Natural killer cell (primary cell): Measurements from ENCODE around the gene P2RX7. TPM values are rescaled to one million over a fixed set of nuclear protein-coding genes. Genes with fewer than 3 reads are reported as not detected.
"Not testable (repeated sequence)": the region's sequence is repeated elsewhere in the genome, so short reads cannot be mapped to it uniquely, and the experiment has no call there.

Experiments used
- ATAC-seq, 3 donors: fragments of 150-1000 bp in 2 of 3; fragments of 200-7000 bp in 1 of 3; cut with Tn5 transposase; 1 replicate in 1 of 3; 2 replicates in 2 of 3; pipeline ENCODE4 v1.10.0; 2021; ENCODE audit warnings: mild to moderate bottlenecking in 2 of 3, moderate library complexity in 2 of 3
- DNase-seq, 2 donors: peaks; one replicate each; pipeline versions ENCODE4 v3.0.0 to v3.0.0-alpha.2; 2013 to 2021; ENCODE audit warnings: mixed read lengths in 1 of 2
- H3K27ac ChIP-seq: one replicate; pipeline ENCODE4 v1.5.1; 2013; ENCODE audit warnings: mild to moderate bottlenecking, low read length
- H3K27me3 ChIP-seq: one replicate; pipeline ENCODE4 v1.6.1; 2013; ENCODE audit warnings: low read length; ENCODE audit not compliant: control insufficient read depth, insufficient read depth
- H3K36me3 ChIP-seq: one replicate; pipeline ENCODE4 v1.6.1; 2013; ENCODE audit warnings: low read length; ENCODE audit not compliant: control insufficient read depth, insufficient read depth
- H3K4me1 ChIP-seq: one replicate; pipeline ENCODE4 v1.6.1; 2013; ENCODE audit warnings: low read length; ENCODE audit not compliant: control insufficient read depth, insufficient read depth
- H3K4me3 ChIP-seq: one replicate; pipeline ENCODE4 v1.5.1; 2013; ENCODE audit warnings: low read length
- H3K9me3 ChIP-seq: one replicate; pipeline ENCODE4 v1.6.1; 2013; ENCODE audit warnings: low read length; ENCODE audit not compliant: control insufficient read depth, insufficient read depth
- H3K27ac Mint-ChIP-seq, 2 donors: one replicate each; pipeline ENCODE4 v1.8.0; 2022; ENCODE audit warnings: mild to moderate bottlenecking in 2 of 2, mixed read lengths in 2 of 2, moderate library complexity in 1 of 2
- H3K27me3 Mint-ChIP-seq, 2 donors: one replicate each; pipeline ENCODE4 v1.8.0; 2022; ENCODE audit warnings: low read depth in 2 of 2, mixed read lengths in 2 of 2
- H3K36me3 Mint-ChIP-seq: one replicate; pipeline ENCODE4 v1.8.0; 2022; ENCODE audit warnings: mixed read lengths
- H3K4me1 Mint-ChIP-seq, 2 donors: one replicate each; pipeline ENCODE4 v1.8.0; 2022; ENCODE audit warnings: mixed read lengths in 2 of 2
- H3K4me3 Mint-ChIP-seq: one replicate; pipeline ENCODE4 v1.8.0; 2022; ENCODE audit warnings: mild to moderate bottlenecking, moderate library complexity, mixed read lengths
- H3K9me3 Mint-ChIP-seq, 2 donors: one replicate each; pipeline ENCODE4 v1.8.0; 2022; ENCODE audit warnings: mixed read lengths in 2 of 2
- CTCF ChIP-seq: fragments of 200-600 bp; IDR thresholded peaks from one replicate; pipeline ENCODE4 v1.8.0; 2022; ENCODE audit warnings: antibody characterized with exemption
- WGBS: methylation state at CpG from one replicate; pipeline ENCODE4 v1.1.7; 2013; ENCODE audit warnings: missing lambda C conversion rate; ENCODE audit not compliant: insufficient coverage; 5-methylcytosine and 5-hydroxymethylcytosine counted together
- intact Hi-C: fragments of 100-400 bp; cut with micrococcal nuclease; formaldehyde crosslinking; loops from one replicate; pipeline ENCODE4 v1.14.2; 2022
- total RNA-seq, 4 donors: library from RNA; stranded (reverse); fragments of 120-200 nt in 1 of 4; gene quantifications; one replicate each; pipeline versions ENCODE4 v1.2.3 to v1.2.4, GENCODE V29; 2013 to 2022

Gene P2RX7
- total RNA-seq, 3 donors from 2014 or later (not counting 1 experiment from before 2014, with no cell fraction given): 14.1 to 22.9 (median 16.7) TPM

GRCh38 chr12:121142171-121142950, 9.7 kb downstream of the P2RX7 start:
- Mint-ChIP-seq H3K4me1 (peaks cover 19 to 36% of the 10 kb centered on the region in 2 donors), H3K27ac (no peak overlapping the region), H3K36me3 (no peaks in the 10 kb centered on the region), H3K9me3 (no peaks in the 10 kb centered on the region), H3K27me3 (no peaks in the 10 kb centered on the region), H3K4me3 (no peak overlapping the region)
- 97% methylated on average over 11 of the region's 11 CpGs for WGBS
- Histone ChIP-seq H3K27me3 (no peaks in the 10 kb centered on the region), H3K9me3 (no peaks in the 10 kb centered on the region), H3K27ac (no peak overlapping the region), H3K4me1 (peaks cover 19% of the 10 kb centered on the region), H3K36me3 (no peaks in the 10 kb centered on the region), H3K4me3 (no peak overlapping the region)
- intact Hi-C loops: no loop called here
- DNase-seq: no peak
- no peak for TF ChIP-seq CTCF
- no peak for ATAC-seq

GRCh38 chr12:121144416-121144914, 11.8 kb downstream of the P2RX7 start:
- Histone ChIP-seq H3K4me1 (peaks cover 19% of the 10 kb centered on the region), H3K4me3 (no peak overlapping the region), H3K9me3 (no peaks in the 10 kb centered on the region), H3K27me3 (no peaks in the 10 kb centered on the region), H3K27ac (peak overlapping the region; percentile 44), H3K36me3 (no peaks in the 10 kb centered on the region)
- Mint-ChIP-seq H3K27ac (peak overlapping the region; percentile 7 to 51), H3K4me3 (no peak overlapping the region), H3K4me1 (peaks cover 19 to 31% of the 10 kb centered on the region in 2 donors), H3K36me3 (no peaks in the 10 kb centered on the region), H3K27me3 (no peaks in the 10 kb centered on the region), H3K9me3 (no peaks in the 10 kb centered on the region)
- TF ChIP-seq CTCF: no peak
- intact Hi-C loops: no loop called here
- 79% methylated on average over 3 of the region's 3 CpGs for WGBS
- no peak for DNase-seq
- ATAC-seq: peak in 2 of 3 donors; percentile 28 to 35

- Mint-ChIP-seq H3K4me1 (peaks cover 19 to 27% of the 10 kb centered on the region in 2 donors), H3K36me3 (no peaks in the 10 kb centered on the region), H3K27me3 (no peaks in the 10 kb centered on the region), H3K9me3 (no peaks in the 10 kb centered on the region), H3K27ac (peak overlapping the region in 1 of 2 donors; percentile 51), H3K4me3 (no peak overlapping the region)
- Histone ChIP-seq H3K9me3 (no peaks in the 10 kb centered on the region), H3K4me1 (peaks cover 19% of the 10 kb centered on the region), H3K27ac (peak overlapping the region; percentile 4), H3K36me3 (no peaks in the 10 kb centered on the region), H3K4me3 (no peak overlapping the region), H3K27me3 (no peaks in the 10 kb centered on the region)
- ATAC-seq (peak in 1 of 3 donors; percentile 34), DNase-seq (peak in 1 of 2 donors; percentile 23)
- intact Hi-C loops: no loop called here
- no peak for TF ChIP-seq CTCF
- 61% methylated on average over 7 of the region's 8 CpGs for whole genome bisulfite sequencing
Observed at GRCh38 chr12:121145221-121145620, 12.5 kb downstream of the P2RX7 start.

- H3K4me1 Mint-ChIP-seq: peaks cover 12 to 19% of the 10 kb centered on the region in 2 donors
- intact Hi-C loops, H3K9me3 ChIP-seq, DNase-seq, H3K36me3 Mint-ChIP-seq, H3K27ac ChIP-seq, H3K36me3 ChIP-seq, H3K9me3 Mint-ChIP-seq, H3K4me3 ChIP-seq, H3K27ac Mint-ChIP-seq, H3K27me3 Mint-ChIP-seq, H3K27me3 ChIP-seq, H3K4me1 ChIP-seq, H3K4me3 Mint-ChIP-seq, ATAC-seq: not testable (repeated sequence)
- WGBS: 94% methylated on average over 3 of the region's 3 CpGs
Observed at GRCh38 chr12:121149289-121149688, 16.6 kb downstream of the P2RX7 start.
